ENCODE results near the gene CDH3. TPM values are rescaled to one million over a fixed set of nuclear protein-coding genes. Genes with fewer than 3 reads are reported as not detected.

CDH3 gene
- total and polyA plus RNA-seq, 2 of the 8 experiments (the other 6 are each of a cell fraction or from before 2014, with no cell fraction given) = 146 to 171 TPM

DNA sequence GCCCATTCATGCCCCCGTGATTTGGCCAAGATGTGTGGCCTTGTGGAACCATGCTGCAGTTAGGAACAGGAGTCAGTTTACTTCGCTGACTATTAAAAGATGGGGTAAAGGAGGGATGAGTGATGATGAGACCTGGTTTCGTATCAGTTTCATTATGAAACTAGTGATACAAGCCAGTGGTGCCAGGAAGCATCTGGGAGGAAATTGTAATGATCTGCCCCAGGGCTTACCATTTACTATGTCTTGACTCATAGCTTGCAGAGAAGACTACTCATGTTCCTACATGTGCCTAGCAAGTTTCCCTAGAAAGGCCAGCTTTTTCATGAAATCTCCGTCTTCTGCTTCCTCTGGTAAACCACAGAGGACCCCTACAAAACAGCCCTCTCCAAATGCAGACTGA lies 23.2 kb downstream of the CDH3 start (continued):
- TF ChIP-seq, protein P1, sequence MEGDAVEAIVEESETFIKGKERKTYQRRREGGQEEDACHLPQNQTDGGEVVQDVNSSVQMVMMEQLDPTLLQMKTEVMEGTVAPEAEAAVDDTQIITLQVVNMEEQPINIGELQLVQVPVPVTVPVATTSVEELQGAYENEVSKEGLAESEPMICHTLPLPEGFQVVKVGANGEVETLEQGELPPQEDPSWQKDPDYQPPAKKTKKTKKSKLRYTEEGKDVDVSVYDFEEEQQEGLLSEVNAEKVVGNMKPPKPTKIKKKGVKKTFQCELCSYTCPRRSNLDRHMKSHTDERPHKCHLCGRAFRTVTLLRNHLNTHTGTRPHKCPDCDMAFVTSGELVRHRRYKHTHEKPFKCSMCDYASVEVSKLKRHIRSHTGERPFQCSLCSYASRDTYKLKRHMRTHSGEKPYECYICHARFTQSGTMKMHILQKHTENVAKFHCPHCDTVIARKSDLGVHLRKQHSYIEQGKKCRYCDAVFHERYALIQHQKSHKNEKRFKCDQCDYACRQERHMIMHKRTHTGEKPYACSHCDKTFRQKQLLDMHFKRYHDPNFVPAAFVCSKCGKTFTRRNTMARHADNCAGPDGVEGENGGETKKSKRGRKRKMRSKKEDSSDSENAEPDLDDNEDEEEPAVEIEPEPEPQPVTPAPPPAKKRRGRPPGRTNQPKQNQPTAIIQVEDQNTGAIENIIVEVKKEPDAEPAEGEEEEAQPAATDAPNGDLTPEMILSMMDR (IDR thresholded peaks at IDR 0.05; ENCODE audit: control extremely low read depth in 1 of 3, insufficient read depth in 1 of 3, low read depth in 1 of 3, low read length in 3 of 3) = no peak
- TF ChIP-seq BACH1 (IDR thresholded peaks at IDR 0.05; ENCODE audit: low read length) = no peak
